Fibroblast of the aortic adventitia (primary cell): ENCODE measurements around the gene FOXK1. TPM values are rescaled to one million over a fixed set of nuclear protein-coding genes. Genes with fewer than 3 reads are reported as not detected.

Source experiments
- DNase-seq: peaks from one replicate; pipeline ENCODE4 v3.0.0-alpha.2; 2010; ENCODE audit warnings: low read depth
- H3K4me3 ChIP-seq: 2 replicates; pipeline ENCODE4 v1.5.1; 2011; ENCODE audit warnings: low read depth, mild to moderate bottlenecking, control low read depth, low read length, moderate library complexity
- total RNA-seq: library from RNA; depleted of rRNA; stranded (reverse); fragments of >200 nt; gene quantifications from 2 replicates; pipeline ENCODE4 v1.2.3, GENCODE V29; 2012; ENCODE audit warnings: low replicate concordance
- TF ChIP-seq, protein P1 (sequence below): IDR thresholded peaks from 2 replicates; pipeline ENCODE4 v1.5.1; 2011; ENCODE audit warnings: mild to moderate bottlenecking, low read length, control low read depth, inconsistent platforms; ENCODE audit not compliant: insufficient read depth

Gene FOXK1
- total RNA-seq, 1 donor = 27.8 TPM

DNA sequence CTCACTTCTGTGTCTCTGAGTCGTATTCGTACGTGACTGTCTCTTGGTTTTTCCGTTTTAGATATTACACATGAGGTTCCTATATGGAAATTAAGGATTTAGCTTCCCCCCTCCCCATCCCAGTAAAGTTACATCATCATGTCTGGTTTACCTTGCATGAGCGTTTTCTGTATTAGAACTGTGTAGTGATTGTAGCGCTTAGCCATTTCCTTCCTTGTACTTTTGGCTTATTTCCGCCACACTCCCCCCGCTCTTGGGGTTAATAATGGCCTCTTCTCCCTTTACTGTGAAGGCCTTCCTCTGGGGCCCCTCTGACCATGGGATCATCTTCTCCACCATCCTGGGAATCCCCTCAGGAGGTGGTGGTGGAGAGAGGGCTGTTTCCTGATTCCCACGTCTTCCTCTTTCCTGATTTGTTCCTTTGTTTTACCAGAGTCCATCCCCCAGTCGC lies 66.2 kb downstream of the FOXK1 start:
- TF ChIP-seq, protein P1, sequence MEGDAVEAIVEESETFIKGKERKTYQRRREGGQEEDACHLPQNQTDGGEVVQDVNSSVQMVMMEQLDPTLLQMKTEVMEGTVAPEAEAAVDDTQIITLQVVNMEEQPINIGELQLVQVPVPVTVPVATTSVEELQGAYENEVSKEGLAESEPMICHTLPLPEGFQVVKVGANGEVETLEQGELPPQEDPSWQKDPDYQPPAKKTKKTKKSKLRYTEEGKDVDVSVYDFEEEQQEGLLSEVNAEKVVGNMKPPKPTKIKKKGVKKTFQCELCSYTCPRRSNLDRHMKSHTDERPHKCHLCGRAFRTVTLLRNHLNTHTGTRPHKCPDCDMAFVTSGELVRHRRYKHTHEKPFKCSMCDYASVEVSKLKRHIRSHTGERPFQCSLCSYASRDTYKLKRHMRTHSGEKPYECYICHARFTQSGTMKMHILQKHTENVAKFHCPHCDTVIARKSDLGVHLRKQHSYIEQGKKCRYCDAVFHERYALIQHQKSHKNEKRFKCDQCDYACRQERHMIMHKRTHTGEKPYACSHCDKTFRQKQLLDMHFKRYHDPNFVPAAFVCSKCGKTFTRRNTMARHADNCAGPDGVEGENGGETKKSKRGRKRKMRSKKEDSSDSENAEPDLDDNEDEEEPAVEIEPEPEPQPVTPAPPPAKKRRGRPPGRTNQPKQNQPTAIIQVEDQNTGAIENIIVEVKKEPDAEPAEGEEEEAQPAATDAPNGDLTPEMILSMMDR = no peak
- DNase-seq = no peak
- no peak overlapping the region for H3K4me3 ChIP-seq

DNA sequence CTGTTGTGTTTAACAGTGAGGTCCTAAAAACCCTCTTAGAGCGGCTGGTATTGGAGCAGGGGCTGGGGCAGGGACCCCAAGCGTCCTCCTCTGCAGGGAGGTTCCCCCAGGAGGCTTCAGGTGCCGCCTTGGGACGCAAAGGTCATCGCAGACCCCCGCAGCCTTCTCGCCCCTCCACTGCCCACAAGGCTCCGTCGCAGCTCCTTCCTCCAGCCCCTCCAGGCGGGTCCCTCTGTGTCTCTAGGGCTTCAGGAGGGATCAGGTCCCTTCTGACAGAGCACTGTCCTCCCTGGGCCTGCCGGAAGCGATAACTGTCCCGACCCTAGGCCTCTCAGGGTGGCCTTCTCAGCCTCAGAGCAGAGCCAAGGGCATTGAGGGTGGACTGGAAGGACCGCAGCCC lies 67.3 kb downstream of the FOXK1 start:
- TF ChIP-seq, protein P1 = no peak
- H3K4me3 ChIP-seq = no peak overlapping the region
- DNase-seq = no peak

DNA sequence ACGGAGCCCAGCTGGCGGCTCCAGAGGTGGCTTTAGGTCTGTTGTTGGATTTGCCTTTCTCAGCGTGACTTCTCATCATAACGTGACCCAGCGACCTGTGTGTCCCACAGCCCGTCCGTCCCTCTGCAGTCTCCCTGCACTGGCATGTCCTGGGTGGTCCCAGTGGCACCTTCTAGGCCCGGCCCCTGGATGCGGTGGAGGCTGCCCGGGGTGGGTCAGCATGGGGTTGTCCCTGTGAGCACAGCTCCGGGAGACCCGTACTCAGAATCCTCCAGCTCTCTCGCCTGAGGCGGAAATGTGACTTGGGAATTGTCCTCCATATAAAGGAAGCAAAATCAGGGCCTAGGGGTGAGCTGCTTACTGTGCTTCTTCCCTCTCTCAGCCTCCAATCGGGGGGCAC lies 67.7 kb downstream of the FOXK1 start:
- H3K4me3 ChIP-seq = no peak overlapping the region
- DNase-seq = no peak
- TF ChIP-seq, protein P1 = no peak

DNA sequence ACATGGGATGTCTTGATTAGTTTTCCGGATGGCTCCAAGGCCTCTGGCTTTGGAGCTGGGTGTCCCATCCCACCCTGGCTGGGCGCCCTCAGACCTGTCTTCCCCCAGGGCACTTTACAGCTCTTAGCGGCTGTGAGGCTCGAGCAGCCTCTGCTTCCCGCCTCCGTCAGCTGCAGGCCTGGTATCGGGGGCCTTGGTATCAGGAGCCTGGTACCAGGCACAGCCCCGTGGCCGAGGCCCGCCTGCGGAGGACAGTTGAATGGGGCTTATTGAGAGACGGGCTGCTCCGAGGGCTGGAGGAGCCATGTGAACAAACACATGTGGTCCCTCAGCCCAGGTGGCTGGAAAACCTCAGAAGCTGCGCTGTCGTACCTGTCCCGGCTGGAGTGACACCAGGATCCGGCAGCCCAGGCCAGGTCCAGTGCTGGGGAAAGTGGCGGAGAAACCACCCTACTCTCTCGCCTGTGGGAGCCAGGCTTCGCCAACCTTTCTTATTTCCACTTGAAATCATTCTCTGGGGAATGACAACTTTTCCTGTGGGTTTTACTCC lies 69.4 kb downstream of the FOXK1 start:
- TF ChIP-seq, protein P1 = no peak
- DNase-seq = no peak
- H3K4me3 ChIP-seq = no peak overlapping the region

DNA sequence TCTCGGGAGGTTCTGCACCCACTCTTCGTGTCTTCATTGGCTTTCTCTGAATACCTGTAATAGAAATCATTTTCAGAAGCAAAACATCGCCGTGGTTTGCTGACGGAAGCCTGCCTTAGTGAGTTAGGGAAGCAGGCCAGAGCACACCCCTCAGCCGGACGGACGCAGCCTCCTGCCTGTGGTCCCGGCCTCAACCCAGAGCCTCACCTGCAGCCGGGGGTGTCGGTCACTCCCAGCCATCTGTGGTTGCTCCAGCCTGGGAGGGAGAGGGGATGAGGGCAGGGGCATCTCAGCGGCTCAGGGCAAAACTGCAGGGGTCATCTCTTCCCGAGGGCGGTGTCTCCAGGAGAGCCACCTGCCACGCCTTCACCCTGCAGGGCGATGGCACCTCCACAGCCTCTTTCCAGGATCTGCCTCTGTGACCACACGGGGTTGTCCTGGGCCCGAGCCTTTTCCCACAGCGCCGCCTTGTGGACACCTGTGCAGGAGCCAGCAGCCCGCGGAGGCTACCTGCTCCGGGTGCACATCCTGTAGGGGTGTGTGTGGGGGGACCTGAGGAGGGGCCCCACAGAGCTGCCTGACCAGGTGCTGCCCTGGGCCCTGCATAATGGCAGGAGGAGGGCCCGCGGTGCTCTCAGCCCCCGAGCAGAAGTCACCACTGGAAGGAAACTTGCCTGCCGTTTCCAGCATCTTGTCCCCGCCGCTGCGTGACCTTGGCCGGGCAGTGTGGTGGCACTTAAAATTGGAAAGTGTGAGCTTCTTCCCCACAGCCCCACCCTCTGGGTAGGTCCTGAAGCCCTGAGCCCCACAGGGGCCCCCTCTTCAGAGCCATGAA lies 71.7 kb downstream of the FOXK1 start:
- peak; percentile 36 for DNase-seq
- TF ChIP-seq, protein P1 = peak; percentile 81
- no peak overlapping the region for H3K4me3 ChIP-seq

DNA sequence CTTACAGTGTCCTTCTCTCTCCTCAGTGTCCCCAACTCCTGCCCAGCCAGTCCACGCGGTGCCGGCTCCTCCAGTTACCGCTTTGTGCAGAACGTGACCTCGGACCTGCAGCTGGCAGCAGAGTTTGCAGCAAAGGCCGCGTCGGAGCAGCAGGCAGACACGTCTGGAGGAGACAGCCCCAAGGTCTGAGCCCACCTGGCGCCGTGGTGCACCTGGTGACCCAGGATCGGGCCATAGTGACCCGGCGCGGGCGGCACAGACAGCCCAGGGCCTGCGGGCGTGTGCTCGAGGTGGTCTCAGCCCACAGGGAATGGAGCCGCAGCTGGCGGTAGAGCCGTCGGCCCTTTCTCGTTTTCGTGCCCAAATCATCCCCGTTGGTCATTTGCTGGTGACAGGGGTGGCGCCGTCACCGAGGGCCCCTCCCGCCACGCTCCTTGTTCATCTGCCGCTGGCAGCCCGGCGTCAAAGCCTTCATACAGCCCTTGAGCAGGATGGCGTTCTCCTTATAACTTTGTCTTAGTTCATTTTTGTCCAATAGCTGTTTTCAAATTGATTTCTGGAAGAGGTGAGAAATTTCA lies 72.4 kb downstream of the FOXK1 start:
- no peak overlapping the region for H3K4me3 ChIP-seq
- DNase-seq = no peak
- TF ChIP-seq, protein P1 = no peak
